GM12874 (cell line): ENCODE measurements around the gene NPTN.

Source experiments
- CTCF ChIP-seq: IDR thresholded peaks from 2 replicates; pipeline ENCODE4 v1.5.1; 2011; ENCODE audit warnings: low read depth, mild to moderate bottlenecking, control low read depth, low read length, moderate library complexity; ENCODE audit not compliant: insufficient read depth

The NPTN gene

GRCh38 chr15:73630921-73631362 lies 2.2 kb downstream of the NPTN start:
- TF ChIP-seq CTCF = no peak

DNA sequence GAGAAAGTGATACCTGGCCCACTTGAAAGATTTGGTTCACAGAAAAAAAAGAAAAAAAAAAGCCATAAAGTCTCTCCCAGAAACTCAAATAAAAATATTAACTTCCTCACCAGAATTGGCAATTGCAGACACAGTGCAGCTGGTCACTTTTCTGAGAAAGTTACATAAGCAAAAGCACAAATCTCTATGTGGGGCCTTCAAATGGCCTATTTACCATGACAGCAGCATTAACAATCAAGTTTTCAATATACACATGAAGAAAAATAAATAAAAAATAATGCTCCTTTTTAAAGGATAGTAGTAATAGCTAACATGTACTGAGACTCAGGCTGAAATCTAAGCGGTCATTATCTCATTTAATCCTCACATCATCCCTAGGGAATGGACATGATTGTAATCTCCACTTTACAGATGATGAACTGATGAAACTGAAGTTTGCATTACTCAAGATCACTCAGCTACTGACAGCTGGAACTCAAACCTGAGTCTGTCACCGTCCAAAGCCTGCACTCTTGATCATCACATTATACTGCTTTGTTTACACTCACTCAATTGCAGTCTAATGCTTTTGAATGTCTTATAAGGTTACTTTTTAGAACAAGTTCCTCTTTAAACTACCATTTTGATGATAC lies 3.3 kb downstream of the NPTN start:
- TF ChIP-seq CTCF = no peak

- TF ChIP-seq CTCF = no peak
Measured at GRCh38 chr15:73628976-73629797, 4.0 kb downstream of the NPTN start.

GRCh38 chr15:73628102-73628501 lies 5.1 kb downstream of the NPTN start:
- TF ChIP-seq CTCF = no peak

DNA sequence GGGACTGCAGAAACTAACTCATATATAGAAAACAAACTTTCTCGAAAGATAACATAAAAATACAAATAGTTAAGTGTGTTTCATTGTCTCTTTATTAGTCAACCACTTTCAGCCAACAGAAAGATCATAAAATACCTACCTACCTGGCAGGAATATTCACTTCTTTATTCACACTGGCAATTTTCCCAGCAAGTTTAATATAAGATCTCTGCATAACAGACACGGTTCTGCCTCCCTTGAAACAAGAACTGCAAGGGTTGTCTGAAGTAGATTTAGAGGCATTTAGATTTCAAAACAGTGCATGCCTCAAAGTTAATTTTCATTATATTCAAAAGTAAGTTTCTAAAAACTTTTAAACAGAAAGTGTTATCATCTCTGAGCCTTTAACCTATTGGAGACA lies 7.1 kb downstream of the NPTN start:
- no peak for TF ChIP-seq CTCF

DNA sequence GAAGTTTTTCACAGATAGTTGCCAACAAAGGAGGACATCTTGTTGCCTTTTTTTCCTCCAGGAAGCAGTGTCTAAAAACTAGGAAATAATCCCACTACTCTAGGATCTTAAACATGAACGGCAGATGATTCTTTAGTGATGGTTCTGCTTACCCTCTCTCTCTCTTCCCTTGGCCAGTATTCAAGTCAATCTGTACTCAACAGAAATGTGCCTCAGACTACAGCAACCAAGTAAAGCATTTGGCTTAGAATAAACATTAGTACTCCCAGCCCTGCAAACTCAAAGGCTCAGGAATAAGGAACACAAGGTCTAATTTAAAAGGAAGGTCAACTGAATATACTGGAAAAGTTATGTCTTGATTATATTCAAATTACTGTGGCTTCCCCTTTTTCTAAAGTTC lies 8.7 kb downstream of the NPTN start:
- TF ChIP-seq CTCF = no peak

GRCh38 chr15:73621286-73621826 lies 11.8 kb downstream of the NPTN start:
- no peak for TF ChIP-seq CTCF
